ENCODE results near the gene CPNE8. TPM values are rescaled to one million over a fixed set of nuclear protein-coding genes. Genes with fewer than 3 reads are reported as not detected.

The CPNE8 gene
- total and polyA plus RNA-seq, 2 donors (not counting 1 experiment from before 2014, with no cell fraction given) = 1.5 to 1.6 TPM

DNA sequence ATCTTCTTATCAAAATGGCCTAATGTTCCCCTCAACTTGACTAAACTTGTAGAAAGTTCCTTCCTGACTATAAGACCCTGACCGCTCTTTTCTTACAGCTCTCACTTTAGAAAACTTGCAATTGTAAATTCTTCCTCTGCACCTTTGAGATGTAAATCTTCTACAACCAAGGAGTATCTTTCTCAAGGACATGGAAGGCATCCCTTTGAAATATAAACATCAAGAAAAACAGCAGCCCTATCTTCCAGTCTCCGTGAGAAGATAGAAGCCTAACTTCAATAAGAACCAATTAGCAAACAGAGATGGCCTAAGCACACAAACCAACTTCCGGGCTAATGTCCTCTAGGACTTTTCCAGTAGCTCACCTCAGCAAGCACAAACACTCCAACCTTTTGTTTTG is 210.3 kb downstream of the CPNE8 start:
- ATAC-seq (ENCODE audit: low read depth) (no peak), DNase-seq (no peak)
- POLR2A ChIA-PET = no interaction called here
- Mint-ChIP-seq H3K4me1 (no peaks in the 10 kb centered on the region), H3K27ac (no peak overlapping the region), H3K9me3 (ENCODE audit: insufficient read depth) (peaks cover 2% of the 10 kb centered on the region), H3K27me3 (no peaks in the 10 kb centered on the region), H3K4me3 (no peak overlapping the region)
- Histone ChIP-seq H3K4me1 (ENCODE audit: control insufficient read depth in 2 of 2, insufficient read depth in 2 of 2, low read length in 2 of 2) (no peaks in the 10 kb centered on the region), H3K9me3 (ENCODE audit: control extremely low read depth in 1 of 3, control insufficient read depth in 2 of 3, insufficient read depth in 1 of 3, low read length in 2 of 3) (no peaks in the 10 kb centered on the region), H3K4me3 (ENCODE audit: control extremely low read depth in 1 of 5, extremely low read depth in 1 of 5, insufficient read depth in 1 of 5, low read depth in 2 of 5, low read length in 4 of 5) (no peak overlapping the region), H3K27me3 (replicated peaks in 1 of 4; ENCODE audit: control extremely low read depth in 1 of 4, control insufficient read depth in 3 of 4, insufficient read depth in 4 of 4, low read length in 3 of 4) (no peaks in the 10 kb centered on the region), H3K79me2 (ENCODE audit: control insufficient read depth, insufficient read depth, low read length) (no peaks in the 10 kb centered on the region), H3K36me3 (replicated peaks in 1 of 2; ENCODE audit: control extremely low read depth in 1 of 2, control insufficient read depth in 1 of 2, extremely low read depth in 1 of 2, insufficient read depth in 2 of 2, low read length in 1 of 2) (no peaks in the 10 kb centered on the region), H3K4me2 (replicated peaks; ENCODE audit: low read depth, low read length, poor library complexity, severe bottlenecking) (no peak overlapping the region), H2AFZ (ENCODE audit: insufficient read depth, low read depth, low read length, poor library complexity, severe bottlenecking) (no peak overlapping the region), H3K9ac (ENCODE audit: low read length) (no peak overlapping the region), H3K27ac (ENCODE audit: low read length in 2 of 2) (no peak overlapping the region), H4K20me1 (ENCODE audit: control insufficient read depth, insufficient read depth, low read length, poor library complexity, severe bottlenecking) (no peaks in the 10 kb centered on the region)
- 100% methylated on average over 1 of the region's 3 CpGs for WGBS (ENCODE audit: insufficient coverage)
- no peak for TF ChIP-seq EZH2 (IDR thresholded peaks at IDR 0.05; ENCODE audit: borderline replicate concordance, insufficient read depth, low read depth, low read length, poor library complexity, severe bottlenecking)
- TF ChIP-seq, protein P1, sequence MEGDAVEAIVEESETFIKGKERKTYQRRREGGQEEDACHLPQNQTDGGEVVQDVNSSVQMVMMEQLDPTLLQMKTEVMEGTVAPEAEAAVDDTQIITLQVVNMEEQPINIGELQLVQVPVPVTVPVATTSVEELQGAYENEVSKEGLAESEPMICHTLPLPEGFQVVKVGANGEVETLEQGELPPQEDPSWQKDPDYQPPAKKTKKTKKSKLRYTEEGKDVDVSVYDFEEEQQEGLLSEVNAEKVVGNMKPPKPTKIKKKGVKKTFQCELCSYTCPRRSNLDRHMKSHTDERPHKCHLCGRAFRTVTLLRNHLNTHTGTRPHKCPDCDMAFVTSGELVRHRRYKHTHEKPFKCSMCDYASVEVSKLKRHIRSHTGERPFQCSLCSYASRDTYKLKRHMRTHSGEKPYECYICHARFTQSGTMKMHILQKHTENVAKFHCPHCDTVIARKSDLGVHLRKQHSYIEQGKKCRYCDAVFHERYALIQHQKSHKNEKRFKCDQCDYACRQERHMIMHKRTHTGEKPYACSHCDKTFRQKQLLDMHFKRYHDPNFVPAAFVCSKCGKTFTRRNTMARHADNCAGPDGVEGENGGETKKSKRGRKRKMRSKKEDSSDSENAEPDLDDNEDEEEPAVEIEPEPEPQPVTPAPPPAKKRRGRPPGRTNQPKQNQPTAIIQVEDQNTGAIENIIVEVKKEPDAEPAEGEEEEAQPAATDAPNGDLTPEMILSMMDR (IDR thresholded peaks at IDR 0.05) = no peak
- CTCF ChIA-PET = no interaction called here
- intact Hi-C loops (cut with micrococcal nuclease) = no loop called here

DNA sequence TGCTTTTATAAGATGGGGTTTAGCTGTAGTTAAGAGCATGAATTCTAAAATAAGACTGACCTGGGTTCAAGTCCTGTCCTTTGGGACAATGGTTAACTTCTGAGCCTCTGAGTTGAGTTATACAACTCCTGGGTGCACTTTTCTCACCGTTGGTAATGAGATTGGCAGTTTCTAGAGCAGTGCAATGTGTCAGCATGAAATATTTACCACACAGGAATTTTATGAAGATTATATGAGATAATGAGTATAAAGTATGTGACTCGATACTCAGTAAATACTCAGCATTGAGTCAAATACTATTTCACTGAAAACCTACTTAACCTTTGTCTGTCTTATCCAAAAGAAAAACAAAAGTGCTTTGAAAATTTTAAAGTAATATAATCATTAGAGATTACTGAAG is 214.2 kb downstream of the CPNE8 start:
- intact Hi-C loops (cut with micrococcal nuclease) = no loop called here
- Histone ChIP-seq H3K9ac (ENCODE audit: low read length) (no peak overlapping the region), H3K4me2 (replicated peaks; ENCODE audit: low read depth, low read length, poor library complexity, severe bottlenecking) (no peak overlapping the region), H3K4me1 (ENCODE audit: control insufficient read depth in 2 of 2, insufficient read depth in 2 of 2, low read length in 2 of 2) (no peaks in the 10 kb centered on the region), H3K79me2 (ENCODE audit: control insufficient read depth, insufficient read depth, low read length) (no peaks in the 10 kb centered on the region), H3K36me3 (replicated peaks in 1 of 2; ENCODE audit: control extremely low read depth in 1 of 2, control insufficient read depth in 1 of 2, extremely low read depth in 1 of 2, insufficient read depth in 2 of 2, low read length in 1 of 2) (no peaks in the 10 kb centered on the region), H3K4me3 (ENCODE audit: control extremely low read depth in 1 of 5, extremely low read depth in 1 of 5, insufficient read depth in 1 of 5, low read depth in 2 of 5, low read length in 4 of 5) (no peak overlapping the region), H3K27ac (ENCODE audit: low read length in 2 of 2) (no peak overlapping the region), H2AFZ (ENCODE audit: insufficient read depth, low read depth, low read length, poor library complexity, severe bottlenecking) (no peak overlapping the region), H4K20me1 (ENCODE audit: control insufficient read depth, insufficient read depth, low read length, poor library complexity, severe bottlenecking) (no peaks in the 10 kb centered on the region), H3K27me3 (replicated peaks in 1 of 4; ENCODE audit: control extremely low read depth in 1 of 4, control insufficient read depth in 3 of 4, insufficient read depth in 4 of 4, low read length in 3 of 4) (no peaks in the 10 kb centered on the region), H3K9me3 (ENCODE audit: control extremely low read depth in 1 of 3, control insufficient read depth in 2 of 3, insufficient read depth in 1 of 3, low read length in 2 of 3) (no peaks in the 10 kb centered on the region)
- DNase-seq (no peak), ATAC-seq (ENCODE audit: low read depth) (no peak)
- ChIA-PET POLR2A (no interaction called here), CTCF (no interaction called here)
- TF ChIP-seq EZH2 (IDR thresholded peaks at IDR 0.05; ENCODE audit: borderline replicate concordance, insufficient read depth, low read depth, low read length, poor library complexity, severe bottlenecking) = no peak
- Mint-ChIP-seq H3K27me3 (no peaks in the 10 kb centered on the region), H3K27ac (no peak overlapping the region), H3K9me3 (ENCODE audit: insufficient read depth) (no peaks in the 10 kb centered on the region), H3K4me1 (no peaks in the 10 kb centered on the region), H3K4me3 (no peak overlapping the region)
- WGBS (ENCODE audit: insufficient coverage) = no CpG with 5 or more reads among the region's 2 CpGs

Data from B cell (primary cell).